ENCODE measurements around the gene PRELID3B. TPM values are rescaled to one million over a fixed set of nuclear protein-coding genes. Genes with fewer than 3 reads are reported as not detected.
"Not testable (repeated sequence)": the region's sequence is repeated elsewhere in the genome, so short reads cannot be mapped to it uniquely, and the experiment has no call there.

PRELID3B gene
- total RNA-seq, 2 donors from 2014 or later, result 82.8 to 89.0 TPM

GRCh38 chr20:59015812-59016711 lies 26.5 kb downstream of the PRELID3B start:
- Mint-ChIP-seq H3K9me3 (no peaks in the 10 kb centered on the region), H3K4me3 (no peak overlapping the region), H3K4me1 (ENCODE audit: low read depth in 2 of 2) (peaks cover 38 to 48% of the 10 kb centered on the region in 2 donors)

GRCh38 chr20:59015411-59015810 lies 27.2 kb downstream of the PRELID3B start:
- ATAC-seq (no peak), DNase-seq (ENCODE audit: low spot score) (no peak)
- Mint-ChIP-seq H3K27ac (no peak overlapping the region), H3K4me3 (no peak overlapping the region), H3K4me1 (ENCODE audit: low read depth in 2 of 2) (peaks cover 33 to 43% of the 10 kb centered on the region in 2 donors), H3K9me3 (no peaks in the 10 kb centered on the region), H3K27me3 (no peaks in the 10 kb centered on the region), H3K36me3 (no peaks in the 10 kb centered on the region)

More at GRCh38 chr20:59015812-59016711, 26.5 kb downstream of the PRELID3B start:
- ATAC-seq (no peak), DNase-seq (ENCODE audit: low spot score) (no peak)
- Mint-ChIP-seq H3K36me3 (no peaks in the 10 kb centered on the region), H3K27me3 (no peaks in the 10 kb centered on the region), H3K27ac (no peak overlapping the region)

GRCh38 chr20:59014680-59015389 lies 27.8 kb downstream of the PRELID3B start:
- Mint-ChIP-seq H3K27me3 (no peaks in the 10 kb centered on the region), H3K4me3 (no peak overlapping the region), H3K36me3 (no peaks in the 10 kb centered on the region), H3K27ac (no peak overlapping the region), H3K4me1 (ENCODE audit: low read depth in 2 of 2) (peaks cover 33 to 43% of the 10 kb centered on the region in 2 donors), H3K9me3 (no peaks in the 10 kb centered on the region)
- DNase-seq (ENCODE audit: low spot score), result no peak
- ATAC-seq, result no peak

GRCh38 chr20:59013959-59014608 lies 28.5 kb downstream of the PRELID3B start:
- Mint-ChIP-seq H3K4me1 (ENCODE audit: low read depth in 2 of 2) (peaks cover 33 to 40% of the 10 kb centered on the region in 2 donors), H3K36me3 (no peaks in the 10 kb centered on the region), H3K4me3 (no peak overlapping the region), H3K9me3 (no peaks in the 10 kb centered on the region), H3K27ac (no peak overlapping the region), H3K27me3 (no peaks in the 10 kb centered on the region)
- DNase-seq (ENCODE audit: low spot score) (no peak), ATAC-seq (peak in 1 of 2 donors; percentile 24)

- ATAC-seq, result no peak
- Mint-ChIP-seq H3K27ac (no peak overlapping the region), H3K4me1 (ENCODE audit: low read depth in 2 of 2) (peaks cover 33 to 39% of the 10 kb centered on the region in 2 donors), H3K36me3 (no peaks in the 10 kb centered on the region), H3K9me3 (no peaks in the 10 kb centered on the region), H3K4me3 (no peak overlapping the region), H3K27me3 (no peaks in the 10 kb centered on the region)
- DNase-seq (ENCODE audit: low spot score), result no peak
Observed at GRCh38 chr20:59013031-59013951, 29.3 kb downstream of the PRELID3B start.

- H3K9me3 Mint-ChIP-seq; H3K4me3 Mint-ChIP-seq; H3K27ac Mint-ChIP-seq; ATAC-seq; H3K27me3 Mint-ChIP-seq; H3K36me3 Mint-ChIP-seq; DNase-seq (ENCODE audit: low spot score): not testable (repeated sequence)
- H3K4me1 Mint-ChIP-seq (ENCODE audit: low read depth in 2 of 2), result peaks cover 27 to 30% of the 10 kb centered on the region in 2 donors
Observed at GRCh38 chr20:59011874-59012157, 30.8 kb downstream of the PRELID3B start.

DNA sequence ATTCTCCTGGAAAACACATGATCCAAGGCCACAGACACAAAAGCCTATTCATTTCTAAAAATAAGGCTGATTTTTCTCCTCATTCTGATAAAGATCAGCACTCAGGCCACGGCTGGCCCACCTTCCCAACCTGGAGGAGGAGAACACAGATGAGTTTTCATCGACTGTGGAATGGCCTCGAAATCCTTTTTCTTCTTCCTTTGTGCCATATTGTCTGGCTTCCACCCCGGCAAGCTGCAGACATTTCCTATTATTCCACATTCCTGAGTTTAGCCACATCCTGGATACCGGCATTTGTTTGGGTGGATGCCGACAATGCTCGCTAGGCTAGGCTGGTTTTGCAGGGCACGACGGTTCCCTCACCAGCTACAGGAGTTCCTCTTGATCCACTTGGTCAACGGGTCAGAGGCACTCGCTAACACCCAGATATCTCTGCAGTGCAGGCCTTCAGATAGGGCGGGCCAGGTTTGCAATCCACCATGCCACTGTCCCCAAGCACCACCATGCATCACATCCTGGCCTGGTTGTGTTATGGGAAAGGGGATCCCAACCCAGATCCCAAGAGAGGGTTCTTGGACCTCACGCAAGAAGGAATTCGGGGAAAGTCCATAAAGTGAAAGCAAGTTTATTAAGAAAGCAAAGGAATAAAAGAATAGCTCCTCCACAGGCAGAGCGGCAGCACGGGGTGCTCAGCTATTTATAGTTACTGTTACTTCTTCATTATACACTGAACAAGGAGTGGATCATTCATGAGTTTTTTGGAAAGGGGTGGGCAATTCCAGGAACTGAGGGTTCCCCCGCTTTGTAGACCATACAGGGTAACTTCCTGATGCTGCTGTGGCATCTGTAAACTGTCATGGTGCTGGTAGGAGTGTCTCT lies 31.4 kb downstream of the PRELID3B start:
- no peaks in the 10 kb centered on the region for H3K36me3 Mint-ChIP-seq
- no peak overlapping the region for H3K4me3 Mint-ChIP-seq
- no peaks in the 10 kb centered on the region for H3K27me3 Mint-ChIP-seq
- DNase-seq (ENCODE audit: low spot score) (no peak), ATAC-seq (no peak)
- no peaks in the 10 kb centered on the region for H3K9me3 Mint-ChIP-seq
- no peak overlapping the region for H3K27ac Mint-ChIP-seq
- peaks cover 24 to 27% of the 10 kb centered on the region in 2 donors for H3K4me1 Mint-ChIP-seq (ENCODE audit: low read depth in 2 of 2)

- Mint-ChIP-seq H3K9me3 (no peaks in the 10 kb centered on the region), H3K4me1 (ENCODE audit: low read depth in 2 of 2) (peaks cover 31% of the 10 kb centered on the region in 2 donors), H3K27ac (no peak overlapping the region), H3K27me3 (no peaks in the 10 kb centered on the region), H3K4me3 (no peak overlapping the region), H3K36me3 (no peaks in the 10 kb centered on the region)
- DNase-seq (ENCODE audit: low spot score), result no peak
- no peak for ATAC-seq
Observed at GRCh38 chr20:59010321-59010994, 32.1 kb downstream of the PRELID3B start.

DNA sequence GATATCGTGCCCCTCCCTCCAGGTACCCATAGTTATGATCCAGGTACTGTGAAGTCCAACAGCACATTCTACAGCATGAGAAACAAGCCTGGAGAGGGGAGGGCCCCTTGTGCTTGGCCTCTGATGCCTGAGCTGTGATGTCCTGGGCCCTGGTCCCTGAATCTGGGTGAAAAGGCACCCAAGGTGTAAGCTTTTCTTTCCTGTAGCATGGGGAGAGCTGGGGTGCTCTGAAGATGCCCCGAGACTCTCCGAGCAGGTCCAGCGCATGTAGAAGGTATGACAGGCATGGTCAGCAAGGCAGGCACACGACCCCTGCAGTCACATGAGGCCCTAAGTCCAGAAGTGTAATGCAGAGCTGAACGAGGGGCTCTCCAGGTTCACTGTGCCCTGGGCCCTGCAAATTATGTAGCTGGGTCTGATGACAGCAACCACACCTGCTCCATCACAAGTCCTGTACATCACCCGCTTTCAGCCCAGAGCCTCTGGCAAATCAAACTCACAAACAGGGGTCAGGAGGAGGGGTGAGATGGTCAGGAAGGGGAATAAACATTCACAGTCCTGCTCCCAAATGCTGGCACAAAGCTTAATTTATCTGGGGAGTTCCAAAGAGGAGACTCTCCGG lies 33.8 kb downstream of the PRELID3B start:
- no peak for ATAC-seq
- H3K36me3 Mint-ChIP-seq, result no peaks in the 10 kb centered on the region
- no peak for DNase-seq (ENCODE audit: low spot score)
- H3K27me3 Mint-ChIP-seq, result no peaks in the 10 kb centered on the region
- H3K9me3 Mint-ChIP-seq, result no peaks in the 10 kb centered on the region
- no peak overlapping the region for H3K27ac Mint-ChIP-seq
- peaks cover 36 to 38% of the 10 kb centered on the region in 2 donors for H3K4me1 Mint-ChIP-seq (ENCODE audit: low read depth in 2 of 2)
- H3K4me3 Mint-ChIP-seq, result peak overlapping the region; percentile 4

- H3K9me3 Mint-ChIP-seq, result no peaks in the 10 kb centered on the region
- H3K4me1 Mint-ChIP-seq (ENCODE audit: low read depth in 2 of 2), result peaks cover 35 to 36% of the 10 kb centered on the region in 2 donors
- H3K27ac Mint-ChIP-seq, result peak overlapping the region; percentile 74
- no peak for DNase-seq (ENCODE audit: low spot score)
- H3K36me3 Mint-ChIP-seq, result no peaks in the 10 kb centered on the region
- H3K27me3 Mint-ChIP-seq, result no peaks in the 10 kb centered on the region
- no peak for ATAC-seq
- peak overlapping the region; percentile 76 for H3K4me3 Mint-ChIP-seq
Observed at GRCh38 chr20:59007665-59008511, 34.7 kb downstream of the PRELID3B start.
